Calu3 (cell line): ENCODE results near the gene CASP2. TPM values are rescaled to one million over a fixed set of nuclear protein-coding genes. Genes with fewer than 3 reads are reported as not detected.

Experiments
- BruUV-seq: library from RNA; stranded (reverse); fragments of 400-500 nt; replicated peaks from 2 replicates; lab custom pipeline; 2021; lab: Mats Ljungman, UMichigan
- CTCF ChIA-PET: fragments of 300-600 bp; sonication (Branson Sonifier 250); formaldehyde crosslinking; loops from one replicate; lab custom pipeline; 2022; ENCODE audit warnings: antibody characterized with exemption; lab: Charles Lee
- DNase-seq: peaks from one replicate; pipeline ENCODE4 v3.0.0; 2022
- H3K27ac Mint-ChIP-seq: one replicate; pipeline ENCODE4 v1.8.0; 2022; ENCODE audit warnings: mixed read lengths; ENCODE audit not compliant: unreplicated experiment
- H3K27me3 Mint-ChIP-seq: one replicate; pipeline ENCODE4 v1.8.0; 2022; ENCODE audit warnings: mixed read lengths; ENCODE audit not compliant: unreplicated experiment
- H3K36me3 Mint-ChIP-seq: one replicate; pipeline ENCODE4 v1.8.0; 2022; ENCODE audit warnings: mild to moderate bottlenecking, moderate library complexity, mixed read lengths; ENCODE audit not compliant: insufficient read depth, unreplicated experiment
- H3K4me1 Mint-ChIP-seq: one replicate; pipeline ENCODE4 v1.8.0; 2022; ENCODE audit warnings: mild to moderate bottlenecking, low read depth, mixed read lengths; ENCODE audit not compliant: unreplicated experiment
- H3K4me3 Mint-ChIP-seq: one replicate; pipeline ENCODE4 v1.8.0; 2022; ENCODE audit warnings: mild to moderate bottlenecking, low read depth, moderate library complexity, mixed read lengths; ENCODE audit not compliant: unreplicated experiment
- H3K9me3 Mint-ChIP-seq: one replicate; pipeline ENCODE4 v1.8.0; 2022; ENCODE audit warnings: low read depth, mixed read lengths; ENCODE audit not compliant: unreplicated experiment
- CTCF ChIP-seq: fragments of 200-600 bp; IDR thresholded peaks from one replicate; pipeline ENCODE4 v1.8.0; 2022; ENCODE audit warnings: antibody characterized with exemption; ENCODE audit not compliant: unreplicated experiment
- intact Hi-C: fragments of 100-400 bp; cut with micrococcal nuclease; formaldehyde crosslinking; loops from one replicate; pipeline ENCODE4 v1.10.0; 2022; ENCODE audit not compliant: unreplicated experiment
- total RNA-seq: library from RNA; stranded (reverse); gene quantifications from 2 replicates; pipeline ENCODE4 v1.2.3, GENCODE V29; 2022

The CASP2 gene
- total RNA-seq, 1 experiment from 2014 or later = 51.3 TPM

DNA sequence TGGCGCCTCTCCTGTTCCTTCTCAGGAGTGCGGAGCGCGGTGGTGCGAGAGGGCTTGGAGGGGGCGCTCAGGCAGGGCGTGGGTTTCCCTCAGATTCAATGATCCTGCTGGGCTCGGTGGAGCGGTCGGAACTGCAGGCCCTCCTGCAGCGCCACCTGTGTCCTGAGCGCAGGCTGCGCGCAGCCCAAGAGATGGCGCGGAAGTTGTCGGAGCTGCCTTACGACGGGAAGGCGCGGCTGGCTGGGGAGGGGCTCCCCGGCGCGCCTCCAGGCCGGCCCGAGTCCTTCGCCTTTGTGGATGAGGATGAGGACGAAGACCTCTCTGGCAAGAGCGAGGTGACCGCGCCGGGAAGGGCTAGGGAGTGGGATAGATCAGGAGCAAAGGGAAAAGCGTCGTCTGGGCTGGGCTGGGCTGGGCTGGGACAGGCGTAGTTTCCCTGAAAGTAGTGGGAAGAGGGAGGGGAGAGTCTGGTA is 57.3 kb downstream of the CASP2 start:
- DNase-seq = peak; percentile 76
- CTCF ChIA-PET = interaction anchor here (0.8 to 1.4 kb wide), 5 partner anchors 9 to 35 kb away, joined by 3 to 6 read pairs (median 4); no protein-coding TSS in a partner anchor
- Mint-ChIP-seq H3K36me3 (peaks cover 9% of the 10 kb centered on the region), H3K27ac (peak overlapping the region; percentile 24), H3K27me3 (peaks cover 52% of the 10 kb centered on the region), H3K4me3 (peak overlapping the region; percentile 81), H3K4me1 (peaks cover 10% of the 10 kb centered on the region), H3K9me3 (no peaks in the 10 kb centered on the region)
- BruUV-seq = no TSS peak
- TF ChIP-seq CTCF = peak; percentile 65
- intact Hi-C loops = no loop called here

DNA sequence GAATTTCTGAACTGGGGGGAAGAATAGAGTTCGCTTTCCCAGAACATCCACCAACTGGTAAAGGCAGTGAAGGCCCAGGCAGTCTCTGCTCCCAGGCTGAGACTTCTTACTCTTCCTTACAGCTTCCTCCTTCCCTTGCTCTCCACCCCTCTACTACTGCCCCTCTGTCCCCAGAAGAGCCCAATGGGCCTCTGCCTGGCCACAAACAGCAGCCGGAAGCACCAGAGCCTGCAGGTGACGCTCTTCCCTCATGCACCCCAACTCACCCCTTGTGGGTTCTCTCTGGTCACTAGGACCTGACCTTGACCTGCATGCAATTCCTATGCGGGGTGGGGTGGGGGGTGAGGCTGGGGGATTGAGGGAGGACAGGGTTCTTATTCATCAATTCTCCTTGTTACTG is 57.9 kb downstream of the CASP2 start:
- BruUV-seq = no TSS peak
- CTCF ChIA-PET = interaction anchor here (0.8 to 1.4 kb wide), 5 partner anchors 9 to 34 kb away, joined by 3 to 6 read pairs (median 4); no protein-coding TSS in a partner anchor
- H3K9me3 Mint-ChIP-seq = no peaks in the 10 kb centered on the region
- H3K27me3 Mint-ChIP-seq = peaks cover 52% of the 10 kb centered on the region
- no peak overlapping the region for H3K4me3 Mint-ChIP-seq
- no peak for TF ChIP-seq CTCF
- DNase-seq = no peak
- intact Hi-C loops = no loop called here
- H3K4me1 Mint-ChIP-seq = peaks cover 10% of the 10 kb centered on the region
- H3K36me3 Mint-ChIP-seq = peaks cover 9% of the 10 kb centered on the region
- no peak overlapping the region for H3K27ac Mint-ChIP-seq

GRCh38 chr7:143347950-143348349 is 59.8 kb downstream of the CASP2 start:
- Mint-ChIP-seq H3K4me3 (no peak overlapping the region), H3K27me3 (peaks cover 66% of the 10 kb centered on the region), H3K4me1 (peaks cover 10% of the 10 kb centered on the region), H3K36me3 (peaks cover 9% of the 10 kb centered on the region), H3K9me3 (no peaks in the 10 kb centered on the region), H3K27ac (no peak overlapping the region)
- no peak for TF ChIP-seq CTCF
- BruUV-seq = no TSS peak
- intact Hi-C loops = no loop called here
- DNase-seq = no peak
- CTCF ChIA-PET = interaction anchor here (1.3 kb wide), 1 partner anchor 14 kb away, joined by 4 read pairs; no protein-coding TSS in a partner anchor

DNA sequence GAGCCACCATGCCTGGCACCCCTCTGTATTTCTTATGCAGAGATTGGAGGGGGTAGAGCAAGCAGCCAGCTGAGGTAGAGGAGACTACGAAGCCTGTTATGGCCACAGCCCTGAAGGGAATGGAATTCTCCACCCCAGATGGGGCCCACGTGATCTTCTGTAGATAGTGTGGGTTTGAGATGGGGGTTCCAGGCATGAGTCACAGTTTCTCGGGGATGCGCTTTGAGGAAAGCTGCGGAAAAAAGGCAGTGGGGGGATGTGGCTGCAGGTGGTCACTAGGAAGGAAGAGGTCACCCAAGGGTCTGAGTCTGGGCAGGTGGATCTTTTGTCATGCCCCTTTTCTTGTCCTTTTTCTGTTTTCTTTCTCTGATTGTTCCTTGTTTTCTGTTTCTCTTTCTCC is 62.9 kb downstream of the CASP2 start:
- no peak for DNase-seq
- no TSS peak for BruUV-seq
- Mint-ChIP-seq H3K4me3 (no peak overlapping the region), H3K27ac (no peak overlapping the region), H3K36me3 (no peaks in the 10 kb centered on the region), H3K9me3 (no peaks in the 10 kb centered on the region), H3K4me1 (no peaks in the 10 kb centered on the region), H3K27me3 (peaks cover 82% of the 10 kb centered on the region)
- intact Hi-C loops = no loop called here
- CTCF ChIA-PET = interaction anchor here (0.5 kb wide), 1 partner anchor 29 kb away, joined by 5 read pairs; no protein-coding TSS in a partner anchor
- TF ChIP-seq CTCF = no peak
